AG08395 (cell line): ENCODE data around the gene AQP3.
"Not testable (repeated sequence)": the region's sequence is repeated elsewhere in the genome, so short reads cannot be mapped to it uniquely, and the experiment has no call there.

Experiments used
- DNase-seq: peaks from one replicate; pipeline ENCODE4 v3.0.0; 2012; ENCODE audit warnings: mixed read lengths, low spot score

AQP3 gene

DNA sequence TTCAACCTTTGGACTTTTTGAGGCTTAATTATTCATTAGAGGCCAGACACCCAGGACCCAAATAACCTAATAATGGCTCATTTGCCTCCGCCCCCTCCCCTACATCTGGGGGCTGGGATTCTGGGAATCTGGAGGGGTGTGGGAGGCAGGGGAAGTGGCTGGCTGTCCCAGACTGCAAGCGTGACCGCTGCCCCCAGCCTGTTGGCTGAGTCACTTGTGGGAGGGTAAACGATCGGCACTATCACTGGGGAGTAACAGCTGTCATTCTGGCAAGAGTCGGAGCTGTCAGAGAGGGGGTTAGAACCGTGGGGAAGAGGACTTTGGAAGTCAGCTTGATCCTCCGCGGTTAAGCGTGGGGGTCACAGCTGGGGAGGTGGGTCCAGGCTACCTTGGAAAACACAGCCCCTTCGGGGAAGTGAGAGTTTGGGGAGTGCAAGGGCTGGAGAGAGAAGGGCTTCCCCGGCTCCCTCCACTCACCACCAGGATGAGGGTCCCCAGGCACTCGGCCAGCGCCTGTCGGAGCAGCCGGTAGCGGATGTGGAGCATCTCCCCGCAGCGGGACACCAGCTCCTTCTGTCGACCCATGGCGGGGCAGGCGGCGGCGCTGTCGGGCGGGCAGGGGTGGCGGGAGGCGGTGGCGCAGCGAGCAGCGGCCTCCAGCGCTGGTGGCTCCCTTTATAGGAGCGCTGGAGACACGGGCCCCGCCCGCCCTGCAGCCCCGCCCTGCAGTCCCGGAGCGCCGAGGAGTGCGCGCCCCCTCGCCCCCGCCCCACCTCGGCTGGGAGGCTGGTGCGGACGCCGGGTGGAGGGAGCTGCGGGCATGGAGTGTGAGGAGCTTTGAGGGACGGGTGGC is at the start of gene AQP3:
Gene AQP3 (minus strand): TSS at position 648 of the 853 bp plus-strand sequence. CDS start 63 bp downstream, at position 585.
- peak; percentile 71 for DNase-seq

DNA sequence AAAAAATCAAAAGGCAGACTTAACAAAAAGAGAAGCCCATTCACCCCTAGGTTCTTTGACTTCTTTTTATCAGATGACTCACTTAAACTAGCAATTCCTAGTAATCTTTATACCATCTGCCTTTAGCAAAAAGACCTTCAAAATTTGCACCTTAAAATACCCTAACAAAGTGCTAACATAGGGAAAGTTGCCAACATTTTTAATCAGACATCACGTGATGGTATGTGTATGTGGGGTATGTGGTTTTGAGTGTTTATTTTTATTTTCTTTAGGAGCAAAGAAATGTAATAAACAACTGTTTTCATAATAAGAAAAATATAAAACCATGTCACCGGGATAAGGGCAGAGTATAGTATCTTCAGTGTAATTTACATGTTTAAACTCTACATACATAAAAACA is 46.4 kb upstream of the AQP3 start:
- DNase-seq, result not testable (repeated sequence)

DNA sequence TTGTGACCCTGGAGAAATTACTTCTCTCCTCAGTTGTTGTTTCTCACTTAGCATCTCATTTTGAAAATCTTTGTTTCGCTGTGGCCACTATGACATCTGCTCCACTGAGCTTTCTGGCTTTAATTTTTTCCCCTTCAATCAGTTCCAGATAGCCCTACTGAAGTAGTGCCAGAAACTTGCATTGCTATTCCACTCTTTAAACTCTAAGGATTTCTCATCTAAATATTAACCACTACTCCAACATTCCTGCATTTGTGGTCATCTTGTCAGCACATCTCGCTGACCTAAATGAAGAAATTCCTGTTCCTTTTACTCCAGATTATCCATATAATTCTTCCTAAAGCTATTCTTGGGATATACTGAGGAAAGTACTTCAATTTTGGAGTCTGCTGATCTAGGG is 41.7 kb upstream of the AQP3 start:
- peak; percentile 53 for DNase-seq

DNA sequence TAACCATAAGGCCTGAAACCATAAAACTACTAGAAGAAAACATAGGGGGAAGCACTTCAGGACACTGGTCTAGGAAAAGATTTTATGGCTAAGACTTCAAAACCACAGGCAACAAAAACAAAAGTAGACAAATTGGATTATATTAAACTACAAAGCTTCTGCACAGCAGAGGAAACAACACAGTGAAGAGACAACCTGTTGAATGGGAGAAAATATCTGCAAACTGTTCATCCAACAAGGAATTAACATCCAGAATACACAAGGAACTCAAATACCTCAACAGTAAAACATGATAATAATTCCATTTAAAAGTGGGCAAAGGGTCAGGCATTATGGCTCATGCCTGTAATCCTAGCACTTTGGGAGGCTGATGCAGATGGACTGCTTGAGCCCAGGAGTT is 37.9 kb upstream of the AQP3 start:
- DNase-seq, result not testable (repeated sequence)

DNA sequence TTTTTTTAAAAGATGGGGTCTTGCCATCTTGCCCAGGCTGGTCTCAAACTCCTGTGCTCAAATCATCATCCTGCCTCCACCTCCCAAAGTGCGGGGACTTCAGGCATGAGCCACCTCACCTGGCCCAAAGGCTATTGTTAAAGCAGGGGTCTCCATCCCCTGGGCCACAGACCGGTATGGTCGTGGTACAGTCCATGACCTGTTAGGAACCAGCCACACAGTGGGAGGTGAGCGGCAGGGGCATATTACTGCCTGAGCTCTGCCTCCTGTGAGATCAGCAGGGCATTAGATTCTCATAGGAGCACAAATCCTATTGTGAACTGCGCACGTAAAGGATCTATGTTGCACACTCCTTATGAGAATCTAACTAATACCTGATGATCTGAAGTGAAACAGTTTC is 33.6 kb upstream of the AQP3 start:
- no peak for DNase-seq

DNA sequence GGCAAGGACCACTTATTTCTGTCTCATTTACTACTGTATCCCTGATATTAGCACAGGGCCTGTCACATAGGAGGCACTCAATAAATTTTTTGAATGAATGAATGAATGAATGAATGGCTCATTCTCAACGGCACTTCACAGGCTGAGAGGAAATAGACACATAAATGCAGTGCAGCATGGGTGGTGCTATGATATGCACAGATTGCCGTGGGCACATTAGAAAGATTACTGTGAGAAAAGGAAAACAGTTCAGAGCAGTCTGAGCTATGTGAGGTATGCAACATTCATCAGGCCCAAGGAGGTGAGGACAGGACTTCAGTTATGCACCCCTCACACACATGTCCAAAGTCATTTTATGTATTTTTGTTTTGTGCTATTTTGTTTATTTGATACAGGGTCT is 32.7 kb upstream of the AQP3 start:
- no peak for DNase-seq

DNA sequence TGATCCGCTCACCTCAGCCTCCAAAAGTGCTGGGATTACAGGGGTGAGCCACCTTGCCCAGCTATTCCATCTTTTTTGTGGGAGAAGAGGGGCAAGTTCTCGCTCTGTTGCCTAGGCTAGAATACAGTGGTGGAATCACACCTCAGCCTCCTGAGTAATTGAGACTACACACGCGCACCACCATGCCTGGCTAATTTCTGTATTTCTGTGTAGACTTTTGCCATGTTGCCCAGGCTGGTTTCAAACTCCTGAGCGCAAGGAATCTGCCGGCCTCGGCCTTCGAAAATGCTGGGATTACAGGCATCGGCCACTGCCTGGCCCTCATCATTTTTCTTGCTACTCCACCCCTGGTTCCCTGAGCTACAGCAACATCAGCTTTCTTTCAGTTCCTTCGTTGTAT is 29.1 kb upstream of the AQP3 start:
- DNase-seq, result no peak

DNA sequence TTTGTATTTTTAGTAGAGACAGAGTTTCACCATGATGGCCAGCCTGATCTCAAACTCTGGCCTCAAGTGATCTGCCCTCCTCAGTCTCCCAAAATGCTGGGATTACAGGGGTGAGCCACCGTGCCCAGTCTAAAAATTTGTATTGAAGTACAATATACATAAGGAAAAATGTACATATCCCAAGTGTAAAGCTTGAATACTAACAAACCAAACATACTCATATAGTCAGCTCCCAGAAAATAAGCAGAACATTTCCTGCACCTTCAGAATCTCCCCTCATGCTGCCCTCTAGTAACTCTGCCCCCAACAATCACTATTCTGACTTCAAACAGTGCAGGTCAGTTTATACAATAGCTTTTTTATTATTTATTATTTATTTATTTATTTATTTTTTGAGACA is 28.0 kb upstream of the AQP3 start:
- DNase-seq, result no peak

DNA sequence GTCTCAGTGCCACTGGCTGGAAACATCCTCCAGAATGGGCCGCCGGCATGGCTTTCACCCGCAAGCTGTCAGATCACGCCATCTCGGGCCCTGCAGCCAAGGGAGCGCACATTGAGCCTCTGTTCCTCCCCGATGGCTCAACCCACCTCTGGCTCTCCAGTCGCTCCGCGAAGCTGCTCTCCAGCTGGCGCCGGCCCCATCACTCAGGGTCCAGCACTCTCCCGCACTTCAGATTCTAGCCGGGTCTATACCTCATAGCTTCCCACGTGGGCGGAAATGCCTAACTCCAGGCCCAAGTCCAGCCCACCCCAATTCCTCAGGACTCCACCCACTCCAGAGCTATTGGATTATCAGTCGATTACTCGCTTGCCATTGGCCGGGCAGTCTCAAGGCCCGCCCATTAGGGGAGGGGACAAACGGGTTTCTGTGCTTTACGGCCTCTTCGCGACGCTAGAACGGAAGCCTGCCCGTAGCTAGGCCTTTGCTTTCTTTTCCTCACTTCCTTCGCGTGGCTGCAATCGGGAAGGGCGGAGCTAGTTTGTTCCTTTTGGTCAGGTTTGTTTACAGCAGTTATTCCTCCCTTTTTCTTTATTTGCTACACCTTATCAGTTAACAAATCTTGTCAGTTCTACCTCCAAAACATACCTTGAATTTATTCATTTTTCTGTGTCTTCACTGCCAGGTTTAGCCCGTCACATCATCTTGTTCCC is 26.4 kb upstream of the AQP3 start, which contains the start of gene NOL6:
Gene NOL6 (minus strand): TSS at position 282 of the 710 bp plus-strand sequence. CDS start 82 bp downstream, at position 200.
- peak; percentile 99 for DNase-seq

DNA sequence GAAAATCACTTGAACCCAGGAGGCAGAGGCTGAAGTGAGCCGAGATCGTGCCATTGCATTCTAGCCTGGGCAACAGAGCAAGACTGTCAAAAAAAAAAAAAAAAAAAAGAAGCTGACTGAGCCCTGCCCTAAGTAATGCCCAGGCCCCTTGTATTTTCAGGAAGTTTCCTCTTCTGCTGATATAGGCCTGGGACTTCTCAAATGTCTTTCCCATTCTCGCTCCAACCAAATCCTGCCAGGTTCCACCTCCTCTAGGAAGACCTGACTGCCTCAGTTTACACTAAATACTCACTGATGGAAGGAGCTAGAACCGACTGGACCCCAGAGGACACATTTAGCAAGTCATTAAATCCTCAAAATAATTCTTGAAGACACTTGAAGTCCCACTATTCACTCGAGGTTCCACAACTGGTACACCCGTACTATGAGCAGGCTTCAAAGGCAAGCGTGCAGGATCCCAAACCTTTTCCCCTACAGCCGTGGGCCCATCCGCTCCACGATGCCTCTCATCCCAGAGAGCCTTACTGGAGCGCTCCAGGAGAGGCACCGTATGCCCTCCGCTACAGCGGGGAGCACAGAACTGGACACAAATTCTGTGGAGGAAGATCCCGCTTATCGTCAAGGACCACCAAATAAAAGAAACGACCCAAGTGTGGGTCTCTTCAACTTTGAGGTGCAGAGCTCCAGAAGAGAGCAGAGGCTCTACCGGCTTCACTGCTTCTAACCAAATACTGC is 25.7 kb upstream of the AQP3 start:
- DNase-seq, result no peak

DNA sequence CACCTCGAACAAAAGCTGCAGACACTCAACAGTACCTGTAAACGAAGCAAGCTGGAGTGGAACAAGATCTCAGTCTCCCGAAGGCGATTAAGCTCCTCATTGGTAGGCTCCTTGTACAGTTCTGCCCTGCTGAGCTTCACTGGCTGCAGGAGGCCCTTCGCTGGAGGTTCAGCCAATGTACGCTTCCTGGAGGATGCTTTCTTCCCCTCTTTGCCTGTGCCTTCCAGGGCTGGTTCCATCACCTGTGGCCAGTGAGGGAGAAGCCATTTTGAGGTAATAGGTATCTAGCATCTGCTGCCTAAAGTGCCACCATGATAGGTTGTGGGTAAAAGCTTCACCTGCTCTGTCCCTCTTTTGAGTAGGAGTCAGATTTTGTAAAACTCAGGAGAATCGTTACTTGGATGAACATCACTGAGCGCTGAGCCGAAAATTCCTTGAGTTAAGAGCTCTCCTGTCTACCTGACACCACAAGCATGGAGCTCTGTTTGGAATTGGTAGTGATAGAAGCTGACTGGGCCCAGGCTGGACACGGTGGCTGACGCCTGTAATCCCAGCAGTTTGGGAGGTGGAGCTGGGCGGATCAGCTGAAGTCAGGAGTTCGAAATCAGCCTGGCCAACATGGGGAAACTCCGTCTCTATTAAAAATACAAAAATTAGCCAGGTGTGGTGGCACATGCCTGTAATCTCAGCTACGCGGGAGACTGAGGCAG is 24.9 kb upstream of the AQP3 start:
- DNase-seq, result no peak

DNA sequence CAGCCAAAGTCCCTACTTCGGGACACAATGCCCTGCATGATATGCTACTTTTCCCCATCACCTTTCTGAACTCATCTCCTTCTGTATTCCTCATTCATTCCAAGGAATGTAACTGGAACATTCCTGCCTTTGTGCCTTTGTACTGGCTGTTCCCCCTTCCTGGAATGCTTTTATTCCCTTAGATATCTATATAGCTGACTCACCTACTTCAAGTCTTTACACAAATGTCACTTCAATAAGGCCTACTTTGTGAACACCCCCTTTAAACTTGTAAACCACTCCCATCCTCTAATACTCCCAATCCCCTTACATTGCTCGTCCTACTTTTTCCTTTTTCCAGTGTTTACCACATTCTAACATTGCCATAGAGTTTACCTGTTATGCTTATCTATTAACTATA is 24.0 kb upstream of the AQP3 start:
- DNase-seq, result no peak

DNA sequence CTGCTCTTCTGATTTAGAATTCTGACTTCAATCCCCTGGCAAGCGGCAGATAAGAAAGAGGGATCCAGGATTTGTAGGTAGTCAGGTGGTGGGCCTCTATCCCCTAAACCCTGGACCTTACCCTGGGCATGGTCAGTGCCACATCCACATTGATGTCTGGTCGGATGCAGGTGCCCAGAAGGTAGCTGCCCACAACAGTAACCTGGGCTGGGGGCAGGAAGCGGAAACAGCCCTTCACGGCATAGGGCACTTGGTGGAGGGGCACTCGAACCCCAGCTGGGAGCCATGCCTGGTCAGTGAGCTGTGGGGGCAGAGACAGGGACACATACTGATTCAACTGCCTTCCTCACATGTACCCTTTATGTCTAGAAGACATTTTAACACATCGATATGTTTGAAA is 22.5 kb upstream of the AQP3 start:
- DNase-seq, result no peak

DNA sequence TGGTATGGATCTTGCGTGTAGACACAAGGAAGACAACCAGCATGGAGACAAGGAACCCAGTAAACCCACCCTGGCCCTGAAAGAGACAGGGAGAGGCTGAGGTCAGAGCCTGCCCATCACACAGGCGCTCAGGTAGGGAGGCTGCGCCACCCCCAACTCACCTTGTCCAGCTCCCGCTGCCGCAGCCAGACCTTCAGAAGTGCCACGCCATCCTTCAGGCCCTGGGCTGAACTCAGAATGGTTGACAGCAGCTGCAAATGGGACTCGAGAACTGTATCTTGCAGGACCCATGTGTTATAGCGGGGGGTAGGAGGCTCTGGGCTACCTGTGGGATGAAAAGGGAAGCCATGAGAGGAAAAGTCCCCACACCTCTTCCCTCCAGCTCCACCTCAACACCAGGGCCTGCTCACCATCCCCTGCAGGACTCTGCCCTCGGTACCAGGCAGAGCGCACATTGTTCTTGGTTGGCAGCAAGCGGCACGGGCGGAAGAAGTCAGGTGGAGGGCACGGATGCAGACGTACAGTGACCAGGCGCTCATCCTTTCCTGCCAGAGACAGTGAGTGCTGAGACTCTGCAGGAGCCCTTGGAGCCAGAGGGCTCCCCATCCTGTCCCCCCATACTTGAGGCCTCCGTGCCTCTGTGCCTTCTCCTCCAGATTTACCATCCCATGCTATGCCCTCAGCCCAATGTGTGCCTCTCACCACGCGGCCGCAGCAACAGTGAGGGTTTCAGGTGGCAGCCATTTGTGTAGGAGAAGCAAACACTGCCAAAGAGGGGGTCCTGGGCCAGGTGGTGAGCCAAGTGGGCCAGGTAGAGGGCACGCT is 21.6 kb upstream of the AQP3 start:
- no peak for DNase-seq

DNA sequence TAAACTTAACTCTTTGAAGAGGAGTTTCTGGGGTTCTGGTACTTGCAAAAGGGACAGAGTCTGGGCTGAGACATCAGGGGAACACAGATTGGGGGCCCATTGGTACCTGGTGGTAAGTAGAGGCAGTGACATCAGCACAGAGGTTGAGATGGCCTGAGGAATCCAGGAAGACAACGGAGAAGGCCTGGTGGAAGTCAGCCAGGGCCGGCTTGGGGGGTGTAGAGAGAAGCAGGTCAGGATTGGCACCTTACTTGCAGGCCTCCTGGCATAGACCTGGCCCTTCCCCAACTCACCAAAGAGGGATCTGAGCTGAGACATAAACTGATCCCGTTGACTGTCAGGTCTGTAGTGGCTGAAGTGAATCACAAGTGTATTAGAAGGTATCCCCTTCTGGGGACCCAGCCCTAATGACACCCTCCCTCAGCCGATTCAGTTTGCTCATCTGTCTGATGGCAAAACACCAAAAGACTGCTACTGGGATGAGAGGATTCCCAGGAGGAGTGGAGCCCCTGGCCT is 20.9 kb upstream of the AQP3 start:
- no peak for DNase-seq

DNA sequence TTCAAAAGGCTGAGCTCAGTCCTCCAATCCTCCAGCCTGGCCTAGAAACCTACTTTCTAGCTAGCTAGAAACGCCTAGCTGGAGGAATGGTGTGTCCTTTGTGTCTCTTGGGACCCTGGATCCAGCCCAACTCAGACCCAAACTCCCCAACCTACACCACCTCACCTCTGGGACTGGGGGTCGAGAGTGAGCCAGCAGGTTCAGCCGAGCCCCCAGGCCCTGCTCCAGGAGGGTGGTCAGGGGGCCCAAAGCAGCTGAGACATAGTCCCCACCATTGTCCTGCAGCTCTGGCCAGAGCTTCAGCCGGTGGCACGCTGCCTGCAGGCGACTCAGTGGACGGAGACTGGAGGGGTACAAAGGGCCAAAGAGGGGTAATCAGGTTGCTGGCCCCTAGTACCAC is 20.1 kb upstream of the AQP3 start:
- no peak for DNase-seq

DNA sequence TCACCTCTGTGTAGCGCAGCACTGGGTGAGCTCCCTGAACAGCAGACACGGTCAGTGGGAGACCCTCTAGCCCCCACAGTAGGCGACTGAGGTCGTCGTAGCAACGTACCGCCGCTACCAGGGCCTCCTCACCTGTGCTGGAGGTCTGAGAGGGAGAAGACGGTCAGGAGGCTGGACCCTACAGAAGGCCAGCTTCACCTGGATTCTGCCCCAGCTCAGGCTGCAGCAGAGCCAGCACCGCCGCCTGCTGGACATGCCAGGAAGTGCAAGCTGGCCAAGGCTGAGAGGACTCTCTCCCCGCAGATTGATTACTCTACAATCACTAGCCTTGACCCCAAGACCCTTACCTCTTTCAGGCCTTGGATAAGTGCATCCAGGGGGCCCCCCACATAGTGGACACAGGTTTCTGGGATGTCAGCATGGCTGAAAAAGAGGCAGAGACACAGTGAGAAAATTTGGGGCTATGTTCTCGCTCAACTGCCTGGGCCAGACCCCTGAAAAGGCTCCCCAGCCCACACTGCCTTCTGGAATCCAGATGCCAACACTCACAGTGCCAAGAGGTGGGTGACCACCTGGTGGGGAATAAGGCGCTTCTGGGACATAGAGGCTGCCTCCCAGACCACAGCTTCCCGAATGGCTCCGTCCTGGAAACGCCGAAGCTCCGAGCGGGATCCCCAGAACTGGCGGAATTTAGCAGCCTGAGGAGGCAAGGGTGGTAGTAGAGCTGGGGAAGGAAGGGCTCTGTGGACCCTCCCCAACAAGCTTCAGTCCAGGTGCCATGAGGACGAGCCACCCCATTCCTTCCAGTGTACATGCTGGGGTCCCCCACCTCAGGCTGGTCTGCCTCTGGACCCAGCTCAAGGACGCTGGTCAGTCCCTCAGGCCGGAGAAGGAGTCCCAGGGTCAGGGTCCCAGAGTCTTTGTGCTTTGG is 19.4 kb upstream of the AQP3 start:
- DNase-seq, result peak; percentile 72

DNA sequence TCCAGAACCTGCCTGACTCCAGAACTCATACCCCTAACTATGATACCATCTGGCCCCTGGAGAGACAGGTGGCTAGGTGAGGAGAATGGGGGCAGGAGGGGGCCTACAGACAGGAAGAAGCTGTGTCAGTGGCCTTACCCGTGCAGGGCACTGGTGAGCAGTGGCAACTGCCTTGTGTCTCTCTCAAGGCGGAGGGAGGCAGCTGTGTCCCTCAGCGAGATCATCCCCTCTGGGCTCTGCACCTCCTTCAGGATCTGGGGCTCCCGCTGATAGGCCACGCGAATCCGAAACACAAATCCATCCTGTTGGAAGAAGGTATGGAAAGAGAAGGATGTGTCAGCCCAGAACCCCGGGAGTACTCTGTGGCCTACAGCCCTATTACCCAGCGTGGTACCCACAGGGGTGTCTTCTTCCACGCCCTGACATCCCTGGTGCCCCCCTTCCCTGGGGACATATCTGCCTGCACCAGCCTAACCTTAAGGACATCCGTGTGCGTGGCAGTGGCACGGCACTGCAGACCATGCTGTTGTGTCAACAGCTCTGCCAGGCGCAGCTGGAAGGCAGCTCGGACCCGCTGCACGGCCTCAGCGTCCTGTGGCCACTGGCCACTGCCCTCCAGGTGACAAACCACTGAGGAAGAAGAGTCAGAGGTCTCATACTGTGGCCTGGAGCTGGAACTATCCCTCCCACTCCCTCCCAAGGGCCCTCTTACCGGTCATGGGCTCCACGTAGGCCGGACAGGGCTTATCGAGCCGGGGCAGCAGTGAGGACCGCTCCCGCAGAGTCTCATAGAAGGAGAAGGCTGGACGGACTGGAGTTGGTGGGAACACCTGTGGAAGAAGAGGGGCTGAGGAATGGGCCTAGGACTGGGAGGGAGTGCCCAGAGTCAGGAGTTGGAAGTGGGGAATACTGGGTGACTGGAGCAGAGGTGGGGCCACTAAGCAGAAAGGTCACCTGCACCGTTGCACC is 18.5 kb upstream of the AQP3 start:
- no peak for DNase-seq

DNA sequence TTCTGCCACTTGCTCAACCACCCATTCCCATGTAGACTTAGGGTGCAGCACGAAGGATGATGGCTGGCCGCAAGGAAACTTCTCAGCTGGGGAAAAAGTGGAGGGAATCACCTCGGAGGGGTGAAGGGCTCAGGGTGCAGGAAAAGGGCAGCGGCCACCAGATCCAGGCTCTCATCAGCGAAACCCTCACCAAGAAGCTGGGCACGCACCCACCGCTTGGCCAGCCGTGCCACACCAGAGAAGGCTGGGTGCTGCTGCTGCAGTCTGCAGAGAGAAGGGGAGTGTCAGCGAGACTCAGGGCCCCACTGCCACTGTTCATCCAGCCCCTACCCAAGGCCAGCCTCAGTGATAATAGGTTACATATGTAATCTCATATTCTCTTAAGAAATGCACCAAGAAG is 17.7 kb upstream of the AQP3 start:
- no peak for DNase-seq
